ENCODE data around the gene NDUFAF8. TPM values are rescaled to one million over a fixed set of nuclear protein-coding genes. Genes with fewer than 3 reads are reported as not detected.

The NDUFAF8 gene
- total RNA-seq, 1 donor from 2014 or later, result 47.6 TPM

- Mint-ChIP-seq H3K36me3 (peaks cover 6% of the 10 kb centered on the region), H3K4me1 (no peaks in the 10 kb centered on the region), H3K4me3 (no peak overlapping the region), H3K9me3 (no peaks in the 10 kb centered on the region), H3K27ac (no peak overlapping the region), H3K27me3 (ENCODE audit: low read depth) (no peaks in the 10 kb centered on the region)
- no peak for TF ChIP-seq CTCF (IDR thresholded peaks at IDR 0.05; ENCODE audit: unreplicated experiment)
- DNase-seq (ENCODE audit: low spot score in 2 of 2, unreplicated experiment in 2 of 2), result no peak
Measured at GRCh38 chr17:81209141-81209540, 30.0 kb upstream of the NDUFAF8 start.

GRCh38 chr17:81210466-81210865 lies 28.7 kb upstream of the NDUFAF8 start:
- H3K27me3 Mint-ChIP-seq (ENCODE audit: low read depth), result no peaks in the 10 kb centered on the region
- peak overlapping the region; percentile 6 for H3K27ac Mint-ChIP-seq
- no peak overlapping the region for H3K4me3 Mint-ChIP-seq
- no peak for DNase-seq (ENCODE audit: low spot score in 2 of 2, unreplicated experiment in 2 of 2)
- H3K4me1 Mint-ChIP-seq, result no peaks in the 10 kb centered on the region
- H3K36me3 Mint-ChIP-seq, result peaks cover 6% of the 10 kb centered on the region
- TF ChIP-seq CTCF (IDR thresholded peaks at IDR 0.05; ENCODE audit: unreplicated experiment), result no peak
- no peaks in the 10 kb centered on the region for H3K9me3 Mint-ChIP-seq

GRCh38 chr17:81210868-81211267 lies 28.2 kb upstream of the NDUFAF8 start:
- TF ChIP-seq CTCF (IDR thresholded peaks at IDR 0.05; ENCODE audit: unreplicated experiment), result no peak

GRCh38 chr17:81212365-81212764 lies 26.8 kb upstream of the NDUFAF8 start:
- no peak for DNase-seq (ENCODE audit: low spot score in 2 of 2, unreplicated experiment in 2 of 2)
- no peaks in the 10 kb centered on the region for H3K4me1 Mint-ChIP-seq
- H3K27me3 Mint-ChIP-seq (ENCODE audit: low read depth), result no peaks in the 10 kb centered on the region
- no peaks in the 10 kb centered on the region for H3K9me3 Mint-ChIP-seq
- no peak overlapping the region for H3K4me3 Mint-ChIP-seq
- TF ChIP-seq CTCF (IDR thresholded peaks at IDR 0.05; ENCODE audit: unreplicated experiment), result no peak
- peaks cover 14% of the 10 kb centered on the region for H3K36me3 Mint-ChIP-seq
- H3K27ac Mint-ChIP-seq, result no peak overlapping the region

More at GRCh38 chr17:81210868-81211267, 28.2 kb upstream of the NDUFAF8 start:
- peak overlapping the region; percentile 6 for H3K27ac Mint-ChIP-seq
- DNase-seq (ENCODE audit: low spot score in 2 of 2, unreplicated experiment in 2 of 2), result no peak
- H3K4me3 Mint-ChIP-seq, result no peak overlapping the region
- H3K4me1 Mint-ChIP-seq, result no peaks in the 10 kb centered on the region
- H3K36me3 Mint-ChIP-seq, result peaks cover 9% of the 10 kb centered on the region
- no peaks in the 10 kb centered on the region for H3K27me3 Mint-ChIP-seq (ENCODE audit: low read depth)
- H3K9me3 Mint-ChIP-seq, result no peaks in the 10 kb centered on the region

- Mint-ChIP-seq H3K36me3 (peaks cover 18% of the 10 kb centered on the region), H3K4me1 (no peaks in the 10 kb centered on the region), H3K27me3 (ENCODE audit: low read depth) (no peaks in the 10 kb centered on the region), H3K27ac (no peak overlapping the region), H3K4me3 (no peak overlapping the region), H3K9me3 (no peaks in the 10 kb centered on the region)
- no peak for DNase-seq (ENCODE audit: low spot score in 2 of 2, unreplicated experiment in 2 of 2)
- TF ChIP-seq CTCF (IDR thresholded peaks at IDR 0.05; ENCODE audit: unreplicated experiment), result no peak
Measured at GRCh38 chr17:81213978-81214377, 25.1 kb upstream of the NDUFAF8 start.

GRCh38 chr17:81217491-81217890 lies 21.6 kb upstream of the NDUFAF8 start:
- Mint-ChIP-seq H3K36me3 (peaks cover 18% of the 10 kb centered on the region), H3K4me3 (no peak overlapping the region), H3K4me1 (peaks cover 9% of the 10 kb centered on the region), H3K9me3 (no peaks in the 10 kb centered on the region), H3K27ac (no peak overlapping the region), H3K27me3 (ENCODE audit: low read depth) (no peaks in the 10 kb centered on the region)
- no peak for TF ChIP-seq CTCF (IDR thresholded peaks at IDR 0.05; ENCODE audit: unreplicated experiment)
- no peak for DNase-seq (ENCODE audit: low spot score in 2 of 2, unreplicated experiment in 2 of 2)

Measured in mesothelial cell of epicardium (in vitro differentiated cells).